ENCODE results near the gene ZNF296. TPM values are rescaled to one million over a fixed set of nuclear protein-coding genes. Genes with fewer than 3 reads are reported as not detected.

The ZNF296 gene
- total and polyA plus RNA-seq, 2 of the 13 experiments (the other 11 are each of a cell fraction or from before 2014, with no cell fraction given) = 0.26 to 0.62 TPM

- TF ChIP-seq MED1 (CRISPR knock-in tag; IDR thresholded peaks at IDR 0.05) (peak; percentile 59; the same call in 1 of the 2 replicates), SNAPC2 (CRISPR knock-in tag; IDR thresholded peaks at IDR 0.05) (no peak), KDM6A (CRISPR knock-in tag; IDR thresholded peaks at IDR 0.05; ENCODE audit: low read depth) (no peak), SIX4 (CRISPR knock-in tag; IDR thresholded peaks at IDR 0.05) (0 out of 2 replicates have a peak, but pooled peaks have one; percentile 19), ZNF550 (CRISPR knock-in tag; IDR thresholded peaks at IDR 0.05; ENCODE audit: borderline replicate concordance) (peak; percentile 79; the same call in 1 of the 2 replicates), CAMTA2 (CRISPR knock-in tag; IDR thresholded peaks at IDR 0.05; ENCODE audit: borderline replicate concordance) (0 out of 2 replicates have a peak, but pooled peaks have one; percentile 43), FOXP4 (CRISPR knock-in tag; IDR thresholded peaks at IDR 0.05) (no peak; the same call in 1 of the 2 replicates), KDM3A (CRISPR knock-in tag; IDR thresholded peaks at IDR 0.05; ENCODE audit: low read depth) (no peak; the same call in 1 of the 2 replicates), BATF2 (CRISPR knock-in tag; IDR thresholded peaks at IDR 0.05) (no peak), ATRX (CRISPR knock-in tag; IDR thresholded peaks at IDR 0.05; ENCODE audit: borderline replicate concordance) (no peak), ZNF619 (CRISPR knock-in tag; IDR thresholded peaks at IDR 0.05) (peak; percentile 64; the same call in 1 of the 2 replicates), ZNF562 (CRISPR knock-in tag; IDR thresholded peaks at IDR 0.05; ENCODE audit: borderline replicate concordance) (no peak), ESRRA (CRISPR knock-in tag; IDR thresholded peaks at IDR 0.05; ENCODE audit: low read depth) (peak; percentile 52; the same call in 1 of the 2 replicates), ZNF207 (IDR thresholded peaks at IDR 0.05; ENCODE audit: borderline replicate concordance) (no peak), KAT8 (CRISPR knock-in tag; IDR thresholded peaks at IDR 0.05) (peak; percentile 94), ZMYM4 (CRISPR knock-in tag; IDR thresholded peaks at IDR 0.05) (peak; percentile 69), HNF4G (IDR thresholded peaks at IDR 0.05; ENCODE audit: borderline replicate concordance, low read depth, low read length) (no peak), HNF4G (CRISPR knock-in tag; IDR thresholded peaks at IDR 0.05; ENCODE audit: borderline replicate concordance, low read depth) (peak; percentile 58; the same call in 1 of the 2 replicates), MXD4 (CRISPR knock-in tag; IDR thresholded peaks at IDR 0.05) (peak; percentile 48; the same call in 1 of the 2 replicates), MTA3 (CRISPR knock-in tag; IDR thresholded peaks at IDR 0.05) (no peak)
- TF ChIP-seq, protein P1, sequence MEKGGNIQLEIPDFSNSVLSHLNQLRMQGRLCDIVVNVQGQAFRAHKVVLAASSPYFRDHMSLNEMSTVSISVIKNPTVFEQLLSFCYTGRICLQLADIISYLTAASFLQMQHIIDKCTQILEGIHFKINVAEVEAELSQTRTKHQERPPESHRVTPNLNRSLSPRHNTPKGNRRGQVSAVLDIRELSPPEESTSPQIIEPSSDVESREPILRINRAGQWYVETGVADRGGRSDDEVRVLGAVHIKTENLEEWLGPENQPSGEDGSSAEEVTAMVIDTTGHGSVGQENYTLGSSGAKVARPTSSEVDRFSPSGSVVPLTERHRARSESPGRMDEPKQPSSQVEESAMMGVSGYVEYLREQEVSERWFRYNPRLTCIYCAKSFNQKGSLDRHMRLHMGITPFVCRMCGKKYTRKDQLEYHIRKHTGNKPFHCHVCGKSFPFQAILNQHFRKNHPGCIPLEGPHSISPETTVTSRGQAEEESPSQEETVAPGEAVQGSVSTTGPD (CRISPR knock-in tag; IDR thresholded peaks at IDR 0.05) = no peak
- TF ChIP-seq, protein P2, sequence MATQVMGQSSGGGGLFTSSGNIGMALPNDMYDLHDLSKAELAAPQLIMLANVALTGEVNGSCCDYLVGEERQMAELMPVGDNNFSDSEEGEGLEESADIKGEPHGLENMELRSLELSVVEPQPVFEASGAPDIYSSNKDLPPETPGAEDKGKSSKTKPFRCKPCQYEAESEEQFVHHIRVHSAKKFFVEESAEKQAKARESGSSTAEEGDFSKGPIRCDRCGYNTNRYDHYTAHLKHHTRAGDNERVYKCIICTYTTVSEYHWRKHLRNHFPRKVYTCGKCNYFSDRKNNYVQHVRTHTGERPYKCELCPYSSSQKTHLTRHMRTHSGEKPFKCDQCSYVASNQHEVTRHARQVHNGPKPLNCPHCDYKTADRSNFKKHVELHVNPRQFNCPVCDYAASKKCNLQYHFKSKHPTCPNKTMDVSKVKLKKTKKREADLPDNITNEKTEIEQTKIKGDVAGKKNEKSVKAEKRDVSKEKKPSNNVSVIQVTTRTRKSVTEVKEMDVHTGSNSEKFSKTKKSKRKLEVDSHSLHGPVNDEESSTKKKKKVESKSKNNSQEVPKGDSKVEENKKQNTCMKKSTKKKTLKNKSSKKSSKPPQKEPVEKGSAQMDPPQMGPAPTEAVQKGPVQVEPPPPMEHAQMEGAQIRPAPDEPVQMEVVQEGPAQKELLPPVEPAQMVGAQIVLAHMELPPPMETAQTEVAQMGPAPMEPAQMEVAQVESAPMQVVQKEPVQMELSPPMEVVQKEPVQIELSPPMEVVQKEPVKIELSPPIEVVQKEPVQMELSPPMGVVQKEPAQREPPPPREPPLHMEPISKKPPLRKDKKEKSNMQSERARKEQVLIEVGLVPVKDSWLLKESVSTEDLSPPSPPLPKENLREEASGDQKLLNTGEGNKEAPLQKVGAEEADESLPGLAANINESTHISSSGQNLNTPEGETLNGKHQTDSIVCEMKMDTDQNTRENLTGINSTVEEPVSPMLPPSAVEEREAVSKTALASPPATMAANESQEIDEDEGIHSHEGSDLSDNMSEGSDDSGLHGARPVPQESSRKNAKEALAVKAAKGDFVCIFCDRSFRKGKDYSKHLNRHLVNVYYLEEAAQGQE (IDR thresholded peaks at IDR 0.05; ENCODE audit: borderline replicate concordance in 1 of 2, low read depth in 1 of 2, low read length in 2 of 2) = no peak
These were observed 37.1 kb downstream of the ZNF296 start, which contains the start of gene CLASRP (continued) for GRCh38 chr19:45038931-45039893.
